ENCODE data around the gene STX1B. TPM values are rescaled to one million over a fixed set of nuclear protein-coding genes. Genes with fewer than 3 reads are reported as not detected.

STX1B gene
- total RNA-seq: 1 to 10 TPM in 2 of 4 donors, under 1 TPM in 2; 0.47 to 1.9 (median 1.0) TPM

DNA sequence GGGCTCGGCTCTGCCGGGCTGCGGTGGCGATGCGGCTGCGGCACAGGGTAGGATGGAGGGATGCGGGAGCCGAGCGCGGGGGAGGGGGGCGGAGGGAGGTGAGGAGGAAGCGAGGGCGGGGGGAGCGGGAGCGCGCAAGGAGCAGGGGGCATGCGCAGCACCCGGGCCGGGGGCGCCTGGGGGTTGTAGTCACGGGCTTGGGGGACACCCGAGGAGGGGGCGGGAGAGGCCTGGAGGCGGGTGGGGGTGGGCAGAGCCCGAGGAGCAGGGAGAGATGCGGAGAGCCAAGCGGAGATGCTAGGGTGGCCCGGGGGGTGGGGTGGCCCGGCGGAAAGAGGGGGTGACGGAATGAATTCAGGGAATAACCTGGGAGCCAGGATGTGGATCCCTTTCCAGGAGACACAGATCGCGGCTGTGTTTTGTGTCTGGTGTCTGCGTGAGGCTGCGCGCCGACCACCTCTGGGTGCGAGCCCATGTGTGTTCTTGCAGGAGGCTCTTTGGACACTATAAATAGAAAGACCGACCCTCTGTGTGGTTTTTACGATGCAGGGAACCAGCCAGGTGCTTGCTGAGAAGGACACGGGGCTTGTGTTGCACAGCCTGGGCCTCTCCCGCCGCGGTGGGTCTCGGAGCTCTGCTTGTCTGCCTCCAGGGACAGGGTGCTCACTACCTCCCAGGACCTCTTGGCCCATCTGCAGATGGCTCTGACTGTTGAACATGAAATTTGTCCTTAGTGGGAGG lies at the start of gene STX1B:
Gene STX1B (minus strand): TSS at position 54 of the 741 bp plus-strand sequence. CDS start 242 bp downstream, outside the sequence.
- ATAC-seq (ENCODE audit: low FRiP score): no peak
- TF ChIP-seq, protein P1, sequence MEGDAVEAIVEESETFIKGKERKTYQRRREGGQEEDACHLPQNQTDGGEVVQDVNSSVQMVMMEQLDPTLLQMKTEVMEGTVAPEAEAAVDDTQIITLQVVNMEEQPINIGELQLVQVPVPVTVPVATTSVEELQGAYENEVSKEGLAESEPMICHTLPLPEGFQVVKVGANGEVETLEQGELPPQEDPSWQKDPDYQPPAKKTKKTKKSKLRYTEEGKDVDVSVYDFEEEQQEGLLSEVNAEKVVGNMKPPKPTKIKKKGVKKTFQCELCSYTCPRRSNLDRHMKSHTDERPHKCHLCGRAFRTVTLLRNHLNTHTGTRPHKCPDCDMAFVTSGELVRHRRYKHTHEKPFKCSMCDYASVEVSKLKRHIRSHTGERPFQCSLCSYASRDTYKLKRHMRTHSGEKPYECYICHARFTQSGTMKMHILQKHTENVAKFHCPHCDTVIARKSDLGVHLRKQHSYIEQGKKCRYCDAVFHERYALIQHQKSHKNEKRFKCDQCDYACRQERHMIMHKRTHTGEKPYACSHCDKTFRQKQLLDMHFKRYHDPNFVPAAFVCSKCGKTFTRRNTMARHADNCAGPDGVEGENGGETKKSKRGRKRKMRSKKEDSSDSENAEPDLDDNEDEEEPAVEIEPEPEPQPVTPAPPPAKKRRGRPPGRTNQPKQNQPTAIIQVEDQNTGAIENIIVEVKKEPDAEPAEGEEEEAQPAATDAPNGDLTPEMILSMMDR (IDR thresholded peaks at IDR 0.05): no peak
- no peak for DNase-seq (ENCODE audit: low spot score)

GRCh38 chr16:31055613-31056012 lies 45.2 kb upstream of the STX1B start:
- TF ChIP-seq, protein P1 (IDR thresholded peaks at IDR 0.05): no peak
- no peak for DNase-seq (ENCODE audit: low spot score)
- no peak for ATAC-seq (ENCODE audit: low FRiP score)

DNA sequence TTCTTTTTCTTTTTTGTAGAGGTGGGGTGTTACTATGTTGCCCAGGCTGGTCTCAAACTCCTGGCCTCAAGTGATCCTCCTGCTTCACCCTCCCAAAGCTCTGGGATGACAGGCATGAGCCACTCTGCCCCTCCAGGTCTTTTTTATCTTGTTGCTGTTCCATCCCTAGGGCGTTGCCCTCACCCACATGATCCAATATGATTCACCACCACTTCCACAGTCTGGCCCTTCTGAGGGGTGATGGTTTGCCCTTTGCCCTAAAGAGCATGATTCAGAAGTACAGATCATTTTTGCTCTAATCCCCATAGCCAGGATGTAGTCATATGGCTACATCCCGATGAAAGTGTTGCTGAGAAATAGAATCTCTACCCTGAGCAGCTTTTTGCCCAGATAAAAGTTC lies 41.7 kb upstream of the STX1B start:
- TF ChIP-seq, protein P1 (IDR thresholded peaks at IDR 0.05): no peak
- peak; percentile 97 for ATAC-seq (ENCODE audit: low FRiP score)
- peak; percentile 44 for DNase-seq (ENCODE audit: low spot score)

DNA sequence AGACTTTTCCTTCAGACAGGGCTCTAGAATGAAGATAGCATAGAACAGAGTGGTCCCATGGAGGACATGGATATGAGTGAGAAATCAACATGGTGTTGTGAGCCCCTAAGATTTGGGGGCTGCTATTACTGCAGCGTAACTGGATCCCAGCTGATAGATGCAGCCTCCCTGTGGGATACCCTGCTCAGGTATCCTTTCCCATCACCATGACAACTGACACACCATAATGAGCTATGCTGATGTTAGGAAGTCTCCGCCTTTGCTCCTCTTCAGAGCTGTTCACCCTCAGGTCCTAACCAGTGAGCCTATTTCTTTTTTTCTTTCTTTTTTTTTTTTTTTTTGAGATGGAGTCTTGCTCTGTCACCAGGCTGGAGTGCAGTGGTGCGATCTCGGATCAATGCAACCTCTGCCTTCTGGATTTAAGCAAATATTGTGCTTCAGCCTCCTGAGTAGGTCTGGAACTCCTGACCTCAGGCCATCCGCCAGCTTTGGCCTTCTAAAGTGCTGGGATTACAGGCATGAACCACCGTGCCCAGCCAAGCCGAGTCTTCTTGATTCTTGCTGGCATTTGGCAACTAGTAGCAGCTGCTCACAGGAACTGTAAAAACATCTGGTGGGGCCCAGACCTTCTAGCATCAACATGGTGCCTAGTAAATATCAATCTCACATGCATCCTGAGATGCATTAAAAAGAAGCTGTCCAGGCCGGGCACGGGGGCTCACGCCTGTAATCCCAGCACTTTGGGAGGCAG lies 40.0 kb upstream of the STX1B start:
- no peak for ATAC-seq (ENCODE audit: low FRiP score)
- TF ChIP-seq, protein P1 (IDR thresholded peaks at IDR 0.05): no peak

DNA sequence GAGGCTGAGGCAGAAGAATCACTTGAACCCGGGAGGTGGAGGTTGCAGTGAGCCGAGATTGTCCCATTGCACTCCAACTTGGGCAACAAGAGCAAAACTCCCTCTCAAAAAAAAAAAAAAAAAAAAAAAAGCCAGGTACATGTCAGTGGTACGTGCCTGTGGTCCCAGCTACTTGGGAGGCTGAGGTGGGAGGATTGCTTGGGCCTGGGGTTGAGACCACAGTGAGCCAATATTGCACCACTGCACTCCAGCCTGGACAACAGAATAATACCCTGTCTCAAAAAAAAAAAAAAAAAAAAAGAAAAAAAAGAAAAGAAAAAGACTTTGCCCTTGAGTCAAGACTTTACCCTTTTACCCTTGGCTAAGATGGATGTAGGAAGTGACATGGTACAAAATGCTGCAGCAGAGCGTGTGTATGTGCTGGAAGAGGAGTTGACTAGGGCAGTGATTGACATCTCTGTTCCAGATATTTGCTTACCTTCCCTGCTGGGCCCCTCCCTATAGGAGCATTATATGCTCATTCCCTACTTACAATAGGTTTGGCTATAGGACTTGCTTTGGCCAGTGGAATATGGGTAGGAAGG lies 33.6 kb upstream of the STX1B start:
- TF ChIP-seq, protein P1 (IDR thresholded peaks at IDR 0.05): no peak
- ATAC-seq (ENCODE audit: low FRiP score): no peak

More for the DNA sequence above, 40.0 kb upstream of the STX1B start:
- no peak for DNase-seq (ENCODE audit: low spot score)

DNA sequence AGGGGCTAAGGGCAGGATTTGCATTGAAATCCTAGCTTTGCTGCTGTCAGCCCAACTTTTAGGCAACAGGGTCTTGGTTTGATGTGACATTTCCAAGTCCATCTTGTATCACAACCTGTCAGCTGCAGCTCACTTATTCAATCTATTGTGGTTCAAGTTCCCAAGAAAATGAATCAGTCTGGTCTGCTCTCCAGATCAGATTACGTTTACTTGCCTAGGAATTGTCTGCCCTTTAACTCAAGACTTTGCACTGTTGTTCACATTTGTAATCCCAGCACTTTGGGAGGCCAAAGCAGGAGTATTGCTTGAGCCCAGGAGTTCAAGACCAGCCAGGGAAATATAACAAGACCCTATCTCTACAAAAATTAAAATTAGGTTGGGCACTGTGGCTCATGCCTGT lies 32.9 kb upstream of the STX1B start:
- ATAC-seq (ENCODE audit: low FRiP score): no peak
- no peak for DNase-seq (ENCODE audit: low spot score)
- TF ChIP-seq, protein P1 (IDR thresholded peaks at IDR 0.05): no peak

More for the DNA sequence above, 33.6 kb upstream of the STX1B start:
- DNase-seq (ENCODE audit: low spot score): no peak

Measured in omental fat pad (tissue), 4 donors.